GM12891 (cell line): ENCODE results near the gene TDRD1.

Source experiments
- POLR2A ChIP-seq: IDR thresholded peaks from 2 replicates; pipeline ENCODE4 v1.6.1; 2011; ENCODE audit warnings: low read depth, low read length, control low read depth
- POLR2AphosphoS5 ChIP-seq: IDR thresholded peaks from 2 replicates; pipeline ENCODE4 v1.6.1; 2011; ENCODE audit warnings: low read depth, low read length, control low read depth
- SPI1 ChIP-seq: IDR thresholded peaks from 2 replicates; pipeline ENCODE4 v1.6.1; 2011; ENCODE audit warnings: low read depth, low read length, control low read depth

DNA sequence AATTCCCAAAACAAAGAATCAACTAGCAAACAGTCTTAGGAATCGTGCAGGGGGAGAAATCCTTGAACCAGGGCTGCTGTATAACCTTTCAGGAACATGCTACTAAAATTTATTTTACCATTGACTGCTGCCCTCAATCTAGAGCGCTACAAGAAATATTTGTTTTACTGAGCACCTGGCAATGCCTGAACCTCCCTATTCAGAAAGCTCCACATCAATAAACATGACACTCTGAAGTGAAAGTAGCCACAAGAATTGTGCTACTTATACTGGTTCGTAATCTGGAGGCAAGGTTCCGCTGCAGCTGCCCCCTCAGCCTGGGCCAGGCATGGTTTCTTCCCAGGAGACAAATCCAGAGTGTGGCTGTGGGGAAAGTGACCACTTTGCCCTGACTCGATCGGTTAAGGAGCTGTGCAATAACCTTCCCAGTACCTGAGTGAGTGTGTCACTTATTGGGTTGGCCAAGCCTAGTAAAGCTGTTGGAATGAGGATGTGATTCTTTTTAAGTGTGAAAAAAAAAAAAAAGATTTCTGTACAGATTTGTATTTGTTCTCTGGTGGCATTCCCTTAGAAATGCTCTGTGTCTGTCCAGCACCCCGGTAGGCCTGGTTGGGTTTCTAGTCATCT, 67.6 kb downstream of the TDRD1 start:
- no peak for TF ChIP-seq POLR2A
- no peak for TF ChIP-seq SPI1
- no peak for TF ChIP-seq POLR2AphosphoS5
